Smooth muscle cell (in vitro differentiated cells): Measurements from ENCODE around the gene SLC13A2. TPM values are rescaled to one million over a fixed set of nuclear protein-coding genes. Genes with fewer than 3 reads are reported as not detected.

ENCODE experiments used
- DNase-seq: peaks from one replicate; lab custom pipeline; 2025; ENCODE audit not compliant: unreplicated experiment; lab: John Stamatoyannopoulos, UW
- H2AFZ ChIP-seq: fragments of 200-600 bp; sonication (generic); 2 replicates; pipeline ENCODE4 v1.6.0; 2016; ENCODE audit warnings: antibody characterized with exemption, low read depth, mild to moderate bottlenecking
- H3F3A ChIP-seq: fragments of 200-600 bp; sonication (generic); 2 replicates; pipeline ENCODE4 v1.6.0; 2017; ENCODE audit warnings: antibody characterized with exemption, low read depth
- H3K27ac ChIP-seq: fragments of 200-600 bp; sonication (generic); 2 replicates; pipeline ENCODE4 v1.5.1; 2016; ENCODE audit warnings: low read depth, mild to moderate bottlenecking
- H3K27me3 ChIP-seq: fragments of 200-600 bp; sonication (generic); 2 replicates; pipeline ENCODE4 v1.6.1; 2016; ENCODE audit warnings: low read depth, mild to moderate bottlenecking
- H3K36me3 ChIP-seq: fragments of 200-600 bp; sonication (generic); 2 replicates; pipeline ENCODE4 v1.5.1; 2016; ENCODE audit warnings: low read depth
- H3K4me1 ChIP-seq: fragments of 200-600 bp; sonication (generic); 2 replicates; pipeline ENCODE4 v1.5.1; 2016; ENCODE audit warnings: low read depth
- H3K4me2 ChIP-seq: fragments of 200-600 bp; sonication (generic); 2 replicates; pipeline ENCODE4 v1.6.0; 2016; ENCODE audit warnings: mild to moderate bottlenecking
- H3K4me3 ChIP-seq: fragments of 200-600 bp; sonication (generic); 2 replicates; pipeline ENCODE4 v1.5.1; 2016; ENCODE audit warnings: mild to moderate bottlenecking
- H3K79me2 ChIP-seq: fragments of 200-600 bp; sonication (generic); 2 replicates; pipeline ENCODE4 v1.6.0; 2016; ENCODE audit warnings: low read depth, mild to moderate bottlenecking
- H3K9ac ChIP-seq: fragments of 200-600 bp; sonication (generic); 2 replicates; pipeline ENCODE4 v1.6.0; 2016; ENCODE audit warnings: low read depth
- H3K9me3 ChIP-seq: fragments of 200-600 bp; sonication (generic); replicated peaks from 2 replicates; pipeline ENCODE4 v1.5.1; 2016; ENCODE audit warnings: low read depth
- H4K20me1 ChIP-seq: fragments of 200-600 bp; sonication (generic); 2 replicates; pipeline ENCODE4 v1.6.0; 2016; ENCODE audit warnings: low read depth
- WGBS: methylation state at CpG from one replicate; pipeline ENCODE4 v1.1.7; 2016; ENCODE audit warnings: low lambda C conversion rate; 5-methylcytosine and 5-hydroxymethylcytosine counted together
- polyA plus RNA-seq: library from polyadenylated mRNA; unstranded; fragments of >200 nt; fragmentation: Nextera tagmentation; extraction: Ambion mirVana; gene quantifications from 2 replicates; pipeline ENCODE4 v1.2.1, GENCODE V29; 2016
- total RNA-seq: library from RNA; depleted of rRNA; stranded (reverse); fragments of >200 nt; gene quantifications from 2 replicates; pipeline ENCODE4 v1.2.3, GENCODE V29; 2014
- TF ChIP-seq, protein P1 (sequence below): fragments of 200-600 bp; sonication (generic); IDR thresholded peaks from 2 replicates; pipeline ENCODE4 v1.5.1; 2017; ENCODE audit warnings: borderline replicate concordance, mild to moderate bottlenecking, antibody characterized with exemption; ENCODE audit not compliant: insufficient read depth, poor library complexity, severe bottlenecking

SLC13A2 gene
- total and polyA plus RNA-seq, 2 experiments from 2014 or later: not detected

- Histone ChIP-seq H3K36me3 (no peaks in the 10 kb centered on the region), H3K9me3 (no peaks in the 10 kb centered on the region), H3K9ac (no peak overlapping the region), H3K4me3 (no peak overlapping the region), H2AFZ (no peak overlapping the region), H3K4me2 (no peak overlapping the region), H3K4me1 (no peaks in the 10 kb centered on the region), H3F3A (no peaks in the 10 kb centered on the region), H4K20me1 (no peaks in the 10 kb centered on the region), H3K27me3 (no peaks in the 10 kb centered on the region), H3K79me2 (no peaks in the 10 kb centered on the region), H3K27ac (no peak overlapping the region)
- TF ChIP-seq, protein P1, sequence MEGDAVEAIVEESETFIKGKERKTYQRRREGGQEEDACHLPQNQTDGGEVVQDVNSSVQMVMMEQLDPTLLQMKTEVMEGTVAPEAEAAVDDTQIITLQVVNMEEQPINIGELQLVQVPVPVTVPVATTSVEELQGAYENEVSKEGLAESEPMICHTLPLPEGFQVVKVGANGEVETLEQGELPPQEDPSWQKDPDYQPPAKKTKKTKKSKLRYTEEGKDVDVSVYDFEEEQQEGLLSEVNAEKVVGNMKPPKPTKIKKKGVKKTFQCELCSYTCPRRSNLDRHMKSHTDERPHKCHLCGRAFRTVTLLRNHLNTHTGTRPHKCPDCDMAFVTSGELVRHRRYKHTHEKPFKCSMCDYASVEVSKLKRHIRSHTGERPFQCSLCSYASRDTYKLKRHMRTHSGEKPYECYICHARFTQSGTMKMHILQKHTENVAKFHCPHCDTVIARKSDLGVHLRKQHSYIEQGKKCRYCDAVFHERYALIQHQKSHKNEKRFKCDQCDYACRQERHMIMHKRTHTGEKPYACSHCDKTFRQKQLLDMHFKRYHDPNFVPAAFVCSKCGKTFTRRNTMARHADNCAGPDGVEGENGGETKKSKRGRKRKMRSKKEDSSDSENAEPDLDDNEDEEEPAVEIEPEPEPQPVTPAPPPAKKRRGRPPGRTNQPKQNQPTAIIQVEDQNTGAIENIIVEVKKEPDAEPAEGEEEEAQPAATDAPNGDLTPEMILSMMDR: no peak
- 95% methylated on average over 4 of the region's 4 CpGs for WGBS
- DNase-seq: no peak
These were observed 68.0 kb downstream of the SLC13A2 start for GRCh38 chr17:28541439-28541838.

DNA sequence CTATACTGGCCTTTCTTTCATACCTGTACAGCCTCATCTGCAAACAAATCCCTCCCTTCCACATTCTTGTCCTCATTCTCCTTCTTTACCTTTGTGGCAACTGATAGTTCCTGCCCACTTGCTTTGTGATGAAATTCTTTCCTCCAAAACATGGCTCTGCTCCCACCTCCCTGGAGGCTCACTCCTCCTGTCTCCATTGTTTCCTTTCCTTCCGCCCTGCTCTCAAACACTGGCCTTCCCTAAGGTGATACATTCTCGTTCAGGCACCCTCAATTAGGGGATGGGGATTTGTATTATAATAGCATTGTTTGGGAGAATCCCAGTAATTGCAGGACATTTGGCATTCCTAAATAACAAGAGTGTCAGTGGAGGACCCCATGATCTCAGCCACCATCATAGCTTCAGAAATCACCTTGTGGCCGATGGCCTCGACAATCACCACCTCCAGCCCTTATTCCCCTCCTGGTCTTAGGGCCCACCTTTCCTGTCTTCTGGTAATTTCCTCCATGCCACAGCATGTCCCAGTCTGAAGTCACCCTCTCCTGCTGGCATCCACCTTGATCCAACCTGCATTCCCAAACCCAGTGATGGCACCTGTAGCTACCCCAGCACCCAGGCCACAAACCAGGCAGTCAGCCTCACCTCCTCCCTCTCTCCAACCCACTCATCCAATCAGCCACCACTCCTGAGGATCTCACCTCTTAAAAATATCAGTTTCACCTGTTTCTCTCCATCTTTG, 71.1 kb downstream of the SLC13A2 start:
- Histone ChIP-seq H3K9ac (no peak overlapping the region), H3K9me3 (no peaks in the 10 kb centered on the region), H3F3A (no peaks in the 10 kb centered on the region), H3K4me3 (no peak overlapping the region), H3K79me2 (no peaks in the 10 kb centered on the region), H3K36me3 (no peaks in the 10 kb centered on the region), H3K27me3 (no peaks in the 10 kb centered on the region), H3K27ac (no peak overlapping the region), H2AFZ (no peak overlapping the region), H3K4me2 (no peak overlapping the region), H4K20me1 (peaks cover 19% of the 10 kb centered on the region), H3K4me1 (peaks cover 3% of the 10 kb centered on the region)
- WGBS: 83% methylated on average over 4 of the region's 4 CpGs
- DNase-seq: no peak
- TF ChIP-seq, protein P1: no peak

DNA sequence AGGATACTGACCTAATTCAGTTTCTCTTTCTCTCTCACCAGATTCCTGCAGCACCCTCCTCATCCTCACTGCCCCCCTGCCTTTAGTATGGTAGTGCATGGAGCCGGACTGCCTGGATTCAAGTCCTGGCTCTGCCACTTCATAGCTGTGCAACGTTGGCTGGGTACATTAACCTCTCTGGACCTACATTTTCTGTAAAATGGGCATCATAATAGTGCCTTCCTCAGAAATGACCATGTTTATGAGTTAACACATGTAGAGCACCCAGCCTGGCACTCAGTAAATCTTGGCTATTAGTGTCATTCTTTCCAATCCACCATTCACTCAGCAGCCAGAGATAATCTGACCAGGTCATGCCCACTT, 71.7 kb downstream of the SLC13A2 start:
- TF ChIP-seq, protein P1: no peak
- no peaks in the 10 kb centered on the region for H3K27me3 ChIP-seq
- no peak overlapping the region for H3K9ac ChIP-seq
- no peaks in the 10 kb centered on the region for H3K36me3 ChIP-seq
- no peaks in the 10 kb centered on the region for H3K9me3 ChIP-seq
- peaks cover 8% of the 10 kb centered on the region for H3K4me1 ChIP-seq
- no peak overlapping the region for H3K4me2 ChIP-seq
- no peaks in the 10 kb centered on the region for H3F3A ChIP-seq
- WGBS: 97% methylated on average over 2 of the region's 2 CpGs
- DNase-seq: no peak
- H3K79me2 ChIP-seq: no peaks in the 10 kb centered on the region
- no peak overlapping the region for H3K4me3 ChIP-seq
- H4K20me1 ChIP-seq: peaks cover 24% of the 10 kb centered on the region
- no peak overlapping the region for H3K27ac ChIP-seq
- no peak overlapping the region for H2AFZ ChIP-seq

DNA sequence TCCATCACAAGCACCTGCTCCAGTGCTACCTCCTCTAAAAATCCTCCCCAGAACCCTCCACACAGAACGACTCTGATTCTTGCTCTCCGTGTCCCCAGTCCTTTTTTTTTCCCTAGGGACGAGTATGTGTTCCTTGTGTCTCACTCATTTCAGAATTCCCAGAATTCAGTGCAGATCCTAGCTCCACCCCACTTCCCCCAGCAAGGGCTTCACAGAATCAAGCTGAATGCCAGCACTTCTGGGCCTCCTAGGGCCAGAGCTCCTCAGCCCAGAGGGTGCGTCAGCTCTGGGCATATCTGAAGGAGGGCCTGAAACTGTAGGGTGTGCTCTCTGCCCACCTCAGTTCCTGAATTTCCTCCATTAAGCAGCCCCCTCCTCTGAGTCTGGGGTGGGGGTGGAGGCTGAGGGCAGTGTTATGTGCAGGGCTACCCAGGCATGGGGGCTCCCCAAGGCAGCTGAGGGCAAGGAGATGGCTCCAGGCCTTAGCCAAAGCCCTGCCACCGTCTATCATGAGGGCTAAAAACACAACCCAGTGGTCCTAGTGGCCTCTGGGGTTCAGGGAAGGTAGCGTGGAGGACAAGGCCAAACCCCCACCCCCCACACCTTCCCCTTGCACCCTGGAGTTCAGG, 72.5 kb downstream of the SLC13A2 start:
- 85% methylated on average over 6 of the region's 6 CpGs for WGBS
- H3F3A ChIP-seq: no peaks in the 10 kb centered on the region
- H3K9me3 ChIP-seq: no peaks in the 10 kb centered on the region
- no peaks in the 10 kb centered on the region for H3K36me3 ChIP-seq
- no peaks in the 10 kb centered on the region for H3K79me2 ChIP-seq
- H3K9ac ChIP-seq: no peak overlapping the region
- TF ChIP-seq, protein P1: no peak
- no peak overlapping the region for H3K4me2 ChIP-seq
- no peaks in the 10 kb centered on the region for H3K27me3 ChIP-seq
- peaks cover 15% of the 10 kb centered on the region for H3K4me1 ChIP-seq
- no peak for DNase-seq
- H3K4me3 ChIP-seq: no peak overlapping the region
- peaks cover 32% of the 10 kb centered on the region for H4K20me1 ChIP-seq
- H3K27ac ChIP-seq: no peak overlapping the region
- no peak overlapping the region for H2AFZ ChIP-seq
